Panc1 (cell line): ENCODE measurements around the gene ITK. TPM values are rescaled to one million over a fixed set of nuclear protein-coding genes. Genes with fewer than 3 reads are reported as not detected.

ENCODE experiments used
- ATAC-seq: fragments of 200-7000 bp; cut with Tn5 transposase; 2 replicates; pipeline ENCODE4 v1.9.1; 2020; ENCODE audit warnings: mild to moderate bottlenecking, moderate library complexity
- BruUV-seq: library from RNA; stranded (reverse); fragments of 400-500 nt; replicated peaks from 2 replicates; lab custom pipeline; 2021; lab: Mats Ljungman, UMichigan
- CTCF ChIA-PET: fragments of 300-600 bp; sonication (Branson Sonifier 250); formaldehyde crosslinking; loops from one replicate; lab custom pipeline; 2022; ENCODE audit warnings: antibody characterized with exemption; lab: Charles Lee
- POLR2A ChIA-PET: fragments of 300-600 bp; sonication (Branson Sonifier 250); formaldehyde crosslinking; loops from one replicate; lab custom pipeline; 2022; ENCODE audit warnings: antibody characterized with exemption; lab: Charles Lee
- DNase-seq: peaks from one replicate; pipeline ENCODE4 v3.0.0-alpha.2; 2010; ENCODE audit warnings: low read depth, low spot score
- H3K27ac ChIP-seq: 2 replicates; pipeline ENCODE4 v1.5.1; 2011; ENCODE audit warnings: mild to moderate bottlenecking, low read length, inconsistent platforms
- H3K27me3 ChIP-seq: fragments of 200-500 bp; sonication (Bioruptor generic); 2 replicates; pipeline ENCODE4 v1.6.0; 2014; ENCODE audit warnings: low read length, inconsistent platforms; ENCODE audit not compliant: control insufficient read depth, insufficient read depth
- H3K36me3 ChIP-seq: fragments of 200-500 bp; sonication (Bioruptor generic); 2 replicates; pipeline ENCODE4 v1.5.1; 2014; ENCODE audit warnings: inconsistent platforms, mild to moderate bottlenecking, low read length, moderate library complexity; ENCODE audit not compliant: control insufficient read depth, insufficient read depth
- H3K4me1 ChIP-seq: 2 replicates; pipeline ENCODE4 v1.5.1; 2011; ENCODE audit warnings: inconsistent platforms, mild to moderate bottlenecking, low read length, moderate library complexity; ENCODE audit not compliant: control insufficient read depth, insufficient read depth
- H3K4me3 ChIP-seq, 2 experiments: 2 replicates each; pipeline ENCODE4 v1.5.1; 2011 to 2012; ENCODE audit warnings: low read depth in 2 of 2, low read length in 2 of 2, mild to moderate bottlenecking in 2 of 2, inconsistent platforms in 1 of 2, moderate library complexity in 1 of 2
- H3K9me3 ChIP-seq: fragments of 200-500 bp; sonication (Bioruptor generic); 2 replicates; pipeline ENCODE4 v1.5.1; 2014; ENCODE audit warnings: low read depth, mild to moderate bottlenecking, inconsistent platforms, low read length, moderate library complexity; ENCODE audit not compliant: control insufficient read depth, insufficient read depth
- POLR2AphosphoS5 ChIP-seq: IDR thresholded peaks from 2 replicates; pipeline ENCODE4 v1.6.1; 2012; ENCODE audit warnings: mild to moderate bottlenecking, low read depth, low read length, moderate library complexity
- SIN3A ChIP-seq: IDR thresholded peaks from 2 replicates; pipeline ENCODE4 v1.6.1; 2012; ENCODE audit warnings: low read depth, mild to moderate bottlenecking, low read length, moderate library complexity, borderline replicate concordance; ENCODE audit not compliant: insufficient read depth
- TCF7L2 ChIP-seq: IDR thresholded peaks from 2 replicates; pipeline ENCODE4 v1.6.1; 2011; ENCODE audit warnings: mild to moderate bottlenecking, low read depth, low read length, inconsistent platforms
- in situ Hi-C: cut with HindIII; loops from 2 replicates; pipeline ENCODE4 v1.10.0; 2016; ENCODE audit warnings: low sequenced_read_pairs, low pct_unique_long_range_greater_than_20kb
- intact Hi-C: fragments of 100-400 bp; cut with micrococcal nuclease; formaldehyde crosslinking; loops from one replicate; pipeline ENCODE4 v1.10.0; 2022; ENCODE audit not compliant: unreplicated experiment
- total RNA-seq: library from RNA; stranded (reverse); gene quantifications from one replicate; pipeline ENCODE4 v1.2.1, GENCODE V29; 2021; ENCODE audit not compliant: unreplicated experiment
- TF ChIP-seq, protein P1 (sequence below): fragments of 450-650 bp; IDR thresholded peaks from 2 replicates; pipeline ENCODE4 v1.5.1; 2017; ENCODE audit warnings: mild to moderate bottlenecking
- TF ChIP-seq, protein P2 (sequence below), 2 experiments: IDR thresholded peaks; 2 replicates each; pipeline ENCODE4 v1.6.1; 2011 to 2012; ENCODE audit warnings: low read depth in 2 of 2, control low read depth in 1 of 2, low read length in 1 of 2, mild to moderate bottlenecking in 1 of 2, moderate library complexity in 1 of 2; ENCODE audit not compliant: insufficient read depth in 1 of 2

ITK gene
- total RNA-seq, 1 experiment from 2014 or later = 0.26 TPM

DNA sequence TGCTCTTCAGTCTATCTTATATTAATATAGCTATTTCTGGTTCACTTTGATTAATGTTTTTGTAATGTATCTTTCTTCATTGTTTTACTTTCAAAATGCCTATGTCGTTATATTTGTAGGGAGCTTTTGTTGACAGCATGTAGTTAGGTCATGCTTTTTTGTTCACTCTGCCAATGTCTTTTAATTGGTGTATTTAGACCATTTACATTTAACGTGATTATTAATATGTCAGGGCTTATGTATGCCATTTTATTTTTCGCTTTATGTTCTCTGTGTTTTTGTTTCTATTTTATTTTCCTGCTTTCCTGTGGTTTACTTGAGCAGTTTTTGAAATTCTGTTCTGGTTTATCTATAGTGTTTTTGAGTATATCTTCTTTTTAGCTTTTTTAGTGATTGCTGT is 25.3 kb upstream of the ITK start:
- Histone ChIP-seq H3K27ac (no peak overlapping the region), H3K36me3 (no peaks in the 10 kb centered on the region), H3K4me1 (no peaks in the 10 kb centered on the region), H3K9me3 (no peaks in the 10 kb centered on the region), H3K27me3 (no peaks in the 10 kb centered on the region; the same call in none of the 2 replicates), H3K4me3 (no peak overlapping the region)
- CTCF ChIA-PET = no interaction called here
- POLR2A ChIA-PET = no interaction called here
- no TSS peak for BruUV-seq
- intact Hi-C loops (no loop called here), in situ Hi-C loops (no loop called here)
- DNase-seq = no peak
- TF ChIP-seq TCF7L2 (no peak), POLR2AphosphoS5 (no peak), SIN3A (no peak)
- TF ChIP-seq, protein P1, sequence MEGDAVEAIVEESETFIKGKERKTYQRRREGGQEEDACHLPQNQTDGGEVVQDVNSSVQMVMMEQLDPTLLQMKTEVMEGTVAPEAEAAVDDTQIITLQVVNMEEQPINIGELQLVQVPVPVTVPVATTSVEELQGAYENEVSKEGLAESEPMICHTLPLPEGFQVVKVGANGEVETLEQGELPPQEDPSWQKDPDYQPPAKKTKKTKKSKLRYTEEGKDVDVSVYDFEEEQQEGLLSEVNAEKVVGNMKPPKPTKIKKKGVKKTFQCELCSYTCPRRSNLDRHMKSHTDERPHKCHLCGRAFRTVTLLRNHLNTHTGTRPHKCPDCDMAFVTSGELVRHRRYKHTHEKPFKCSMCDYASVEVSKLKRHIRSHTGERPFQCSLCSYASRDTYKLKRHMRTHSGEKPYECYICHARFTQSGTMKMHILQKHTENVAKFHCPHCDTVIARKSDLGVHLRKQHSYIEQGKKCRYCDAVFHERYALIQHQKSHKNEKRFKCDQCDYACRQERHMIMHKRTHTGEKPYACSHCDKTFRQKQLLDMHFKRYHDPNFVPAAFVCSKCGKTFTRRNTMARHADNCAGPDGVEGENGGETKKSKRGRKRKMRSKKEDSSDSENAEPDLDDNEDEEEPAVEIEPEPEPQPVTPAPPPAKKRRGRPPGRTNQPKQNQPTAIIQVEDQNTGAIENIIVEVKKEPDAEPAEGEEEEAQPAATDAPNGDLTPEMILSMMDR = no peak
- TF ChIP-seq, protein P2, sequence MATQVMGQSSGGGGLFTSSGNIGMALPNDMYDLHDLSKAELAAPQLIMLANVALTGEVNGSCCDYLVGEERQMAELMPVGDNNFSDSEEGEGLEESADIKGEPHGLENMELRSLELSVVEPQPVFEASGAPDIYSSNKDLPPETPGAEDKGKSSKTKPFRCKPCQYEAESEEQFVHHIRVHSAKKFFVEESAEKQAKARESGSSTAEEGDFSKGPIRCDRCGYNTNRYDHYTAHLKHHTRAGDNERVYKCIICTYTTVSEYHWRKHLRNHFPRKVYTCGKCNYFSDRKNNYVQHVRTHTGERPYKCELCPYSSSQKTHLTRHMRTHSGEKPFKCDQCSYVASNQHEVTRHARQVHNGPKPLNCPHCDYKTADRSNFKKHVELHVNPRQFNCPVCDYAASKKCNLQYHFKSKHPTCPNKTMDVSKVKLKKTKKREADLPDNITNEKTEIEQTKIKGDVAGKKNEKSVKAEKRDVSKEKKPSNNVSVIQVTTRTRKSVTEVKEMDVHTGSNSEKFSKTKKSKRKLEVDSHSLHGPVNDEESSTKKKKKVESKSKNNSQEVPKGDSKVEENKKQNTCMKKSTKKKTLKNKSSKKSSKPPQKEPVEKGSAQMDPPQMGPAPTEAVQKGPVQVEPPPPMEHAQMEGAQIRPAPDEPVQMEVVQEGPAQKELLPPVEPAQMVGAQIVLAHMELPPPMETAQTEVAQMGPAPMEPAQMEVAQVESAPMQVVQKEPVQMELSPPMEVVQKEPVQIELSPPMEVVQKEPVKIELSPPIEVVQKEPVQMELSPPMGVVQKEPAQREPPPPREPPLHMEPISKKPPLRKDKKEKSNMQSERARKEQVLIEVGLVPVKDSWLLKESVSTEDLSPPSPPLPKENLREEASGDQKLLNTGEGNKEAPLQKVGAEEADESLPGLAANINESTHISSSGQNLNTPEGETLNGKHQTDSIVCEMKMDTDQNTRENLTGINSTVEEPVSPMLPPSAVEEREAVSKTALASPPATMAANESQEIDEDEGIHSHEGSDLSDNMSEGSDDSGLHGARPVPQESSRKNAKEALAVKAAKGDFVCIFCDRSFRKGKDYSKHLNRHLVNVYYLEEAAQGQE (IDR thresholded peaks at IDR 0.05; ENCODE audit: insufficient read depth in 1 of 2, low read depth in 2 of 2, low read length in 1 of 2) = no peak
- no peak for ATAC-seq

DNA sequence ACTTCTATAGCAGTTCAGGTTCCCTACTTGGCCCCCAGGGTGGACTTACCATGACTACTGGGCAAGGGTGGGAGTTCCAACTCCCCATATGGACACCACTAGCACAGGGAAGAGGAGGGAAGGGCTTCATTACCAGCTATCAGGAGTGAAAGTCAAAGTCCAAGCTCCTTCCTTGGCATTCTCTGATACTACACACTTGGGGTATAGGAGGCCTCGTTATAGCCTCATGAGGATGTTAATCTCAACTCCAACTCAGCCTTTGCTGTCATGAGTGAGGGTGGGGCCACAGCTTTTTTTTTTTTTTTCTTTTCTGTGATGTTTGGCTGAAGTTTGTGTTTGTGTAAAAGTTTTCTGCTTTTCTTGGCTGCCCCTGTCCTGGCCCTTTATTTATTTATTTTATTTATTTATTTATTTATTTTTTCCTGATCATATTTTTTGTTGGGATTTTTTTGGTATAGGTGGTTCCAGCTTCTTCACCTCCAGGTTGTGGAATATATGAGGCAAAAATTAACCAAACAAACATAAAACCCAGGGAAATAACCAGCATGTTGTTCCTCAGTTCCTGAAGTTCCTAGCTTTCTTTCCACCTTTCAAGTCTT is 23.2 kb upstream of the ITK start:
- no peaks in the 10 kb centered on the region for H3K9me3 ChIP-seq
- TF ChIP-seq, protein P2 (IDR thresholded peaks at IDR 0.05; ENCODE audit: insufficient read depth in 1 of 2, low read depth in 2 of 2, low read length in 1 of 2) = no peak
- no peak for TF ChIP-seq TCF7L2
- no peak for TF ChIP-seq SIN3A
- TF ChIP-seq, protein P1 = no peak
- no peak for TF ChIP-seq POLR2AphosphoS5
- no peaks in the 10 kb centered on the region for H3K36me3 ChIP-seq
- CTCF ChIA-PET = interaction anchor here (0.7 kb wide), 1 partner anchor 9 kb away, joined by 4 read pairs; no protein-coding TSS in a partner anchor
- intact Hi-C loops (no loop called here), in situ Hi-C loops (no loop called here)
- no peak overlapping the region for H3K27ac ChIP-seq
- DNase-seq (no peak), ATAC-seq (no peak)
- POLR2A ChIA-PET = no interaction called here
- BruUV-seq = no TSS peak
- H3K27me3 ChIP-seq = no peaks in the 10 kb centered on the region; the same call in none of the 2 replicates
- H3K4me3 ChIP-seq = no peak overlapping the region
- H3K4me1 ChIP-seq = no peaks in the 10 kb centered on the region
